A549 treated with dexamethasone at 1 μM for 4 hours (cell line): ENCODE results near the gene RFTN2. TPM values are rescaled to one million over a fixed set of nuclear protein-coding genes. Genes with fewer than 3 reads are reported as not detected.

Experiments used
- total RNA-seq: library from RNA; stranded (reverse); fragments of 200-300 nt; extraction: Qiagen RNA extraction; gene quantifications from 5 replicates; pipeline ENCODE4 v1.2.3, GENCODE V29; 2022

RFTN2 gene, protein sequence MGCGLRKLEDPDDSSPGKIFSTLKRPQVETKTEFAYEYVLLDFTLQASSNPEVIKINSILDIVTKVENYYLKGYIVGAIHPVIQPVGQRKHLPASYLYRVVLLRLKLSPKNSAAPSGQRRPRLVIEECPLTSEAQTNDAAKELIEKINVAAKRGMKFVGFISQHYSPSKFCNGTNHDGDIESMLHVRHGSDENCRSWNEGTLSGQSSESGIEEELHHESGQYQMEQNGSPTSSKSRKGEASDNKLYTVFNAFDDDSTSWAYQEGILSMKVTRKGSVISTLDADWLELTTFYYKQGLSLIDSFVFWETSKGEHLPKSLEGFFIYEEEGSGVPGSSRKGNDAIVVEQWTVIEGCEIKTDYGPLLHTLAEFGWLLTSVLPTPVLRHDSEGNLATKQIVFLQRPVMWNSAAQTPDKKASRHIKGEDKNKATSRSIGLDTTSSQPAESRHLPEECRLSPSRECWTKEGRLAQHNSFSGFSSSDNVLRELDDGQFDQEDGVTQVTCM
- 0.01 to 0.08 TPM in 2 of 5 replicates, not detected in the others for total RNA-seq

GRCh38 chr2:197675246-197675645 lies at the start of gene RFTN2:
Gene RFTN2, minus strand, starts transcription at chr2:197675587. Its CDS starts 129 bp downstream, at chr2:197675458.

DNA sequence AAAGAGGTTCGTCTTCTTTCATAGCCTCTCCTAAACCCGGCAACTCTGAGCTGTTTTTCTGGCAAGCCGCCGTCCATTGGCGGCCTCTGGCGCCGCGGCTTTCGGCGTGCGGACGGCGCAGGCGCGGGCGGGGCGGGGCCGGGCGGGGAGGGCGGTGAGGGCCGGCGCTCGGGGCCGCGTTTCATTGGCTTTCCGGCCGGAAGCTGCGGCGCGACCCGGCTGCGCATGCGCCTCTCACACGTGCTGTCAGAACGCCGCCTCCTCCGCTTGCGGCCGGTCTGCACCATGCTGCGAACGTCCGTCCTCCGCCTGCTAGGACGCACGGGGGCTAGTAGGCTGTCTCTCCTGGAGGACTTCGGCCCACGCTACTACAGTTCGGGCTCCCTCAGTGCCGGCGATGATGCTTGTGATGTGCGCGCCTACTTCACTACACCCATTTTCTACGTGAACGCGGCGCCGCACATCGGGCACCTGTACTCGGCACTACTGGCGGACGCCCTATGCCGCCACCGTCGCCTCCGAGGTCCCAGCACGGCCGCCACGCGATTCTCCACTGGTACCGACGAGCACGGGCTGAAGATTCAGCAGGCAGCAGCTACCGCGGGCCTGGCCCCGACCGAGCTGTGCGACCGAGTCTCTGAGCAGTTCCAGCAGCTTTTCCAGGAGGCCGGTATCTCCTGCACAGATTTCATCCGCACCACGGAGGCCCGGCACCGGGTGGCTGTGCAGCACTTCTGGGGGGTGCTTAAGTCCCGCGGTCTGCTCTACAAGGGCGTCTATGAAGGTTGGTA lies 29.9 kb upstream of the RFTN2 start, which contains the start of gene MARS2:
TSS of gene MARS2 (plus strand) at position 249 of the 791 bp plus-strand sequence. CDS start at position 286, 37 bp downstream.

Other genes starting within 250 kb of the RFTN2 start
- gene SF3B1, start 240.6 kb downstream of the RFTN2 start, total RNA-seq, result 130 to 151 TPM (median 131 TPM) in 5 replicates
- gene COQ10B, start 222.0 kb downstream of the RFTN2 start, total RNA-seq, result 15.8 to 18.8 TPM (median 17.3 TPM) in 5 replicates
- gene HSPD1, start 175.7 kb downstream of the RFTN2 start, total RNA-seq, result 580 to 664 TPM (median 637 TPM) in 5 replicates
- 520 to 964 TPM (median 574 TPM) in 5 replicates for gene HSPE1, start 175.2 kb downstream of the RFTN2 start, total RNA-seq
- gene MOB4, start 159.5 kb downstream of the RFTN2 start, total RNA-seq, result 23.7 to 32.3 TPM (median 28.2 TPM) in 5 replicates
- 10.4 to 12.3 TPM (median 11.7 TPM) in 5 replicates for gene MARS2, start 29.8 kb upstream of the RFTN2 start, total RNA-seq
- not detected in 5 replicates for gene BOLL, start 109.7 kb upstream of the RFTN2 start, total RNA-seq
- 0.02 TPM in 1 of 5 replicates, not detected in the others for gene PLCL1, start 129.0 kb upstream of the RFTN2 start, total RNA-seq